Fibroblast of skin of left quadriceps (primary cell): ENCODE results near the gene ZNF576.
A peak's percentile ranks its signal among the peaks of the same experiment; 100 is the strongest.
"Not testable (repeated sequence)": the region's sequence is repeated elsewhere in the genome, so short reads cannot be mapped to it uniquely, and the experiment has no call there.

Experiments
- DNase-seq, 2 experiments: peaks; one replicate each; pipeline ENCODE4 v3.0.0-alpha.2; 2013; ENCODE audit warnings: low read depth in 2 of 2

Gene ZNF576

DNA sequence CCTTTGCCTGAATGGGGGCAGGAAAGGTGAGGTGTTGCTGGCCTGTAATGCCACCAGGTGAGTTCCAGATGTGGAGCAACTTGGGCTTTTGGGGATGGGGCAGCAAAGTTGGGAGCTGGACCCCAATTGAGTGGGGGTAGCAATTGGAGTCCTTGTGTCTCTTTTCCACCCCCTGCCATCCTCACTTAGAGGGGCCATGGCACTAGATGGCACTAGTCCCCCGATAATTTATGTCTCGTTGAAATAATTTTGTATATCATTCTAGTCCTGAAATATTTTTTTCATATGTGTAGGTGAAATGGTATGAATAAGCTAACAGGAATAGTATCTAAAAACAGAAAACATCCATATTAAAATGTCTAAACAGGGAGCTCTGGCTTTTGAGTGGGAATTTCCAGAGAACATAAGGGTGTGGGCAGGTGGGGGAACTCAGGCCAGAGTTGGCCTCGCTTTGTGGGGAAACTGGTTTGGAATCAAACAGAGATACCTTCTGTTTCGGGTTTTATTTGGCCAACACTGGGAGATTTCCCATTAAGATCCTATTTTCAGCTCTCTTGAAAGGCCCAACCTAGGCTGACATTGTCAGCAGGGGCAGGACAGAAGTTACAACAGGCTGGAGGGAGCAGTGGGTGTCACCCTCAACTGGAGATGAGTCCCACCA is 3.4 kb downstream of the ZNF576 start:
- DNase-seq: no peak

DNA sequence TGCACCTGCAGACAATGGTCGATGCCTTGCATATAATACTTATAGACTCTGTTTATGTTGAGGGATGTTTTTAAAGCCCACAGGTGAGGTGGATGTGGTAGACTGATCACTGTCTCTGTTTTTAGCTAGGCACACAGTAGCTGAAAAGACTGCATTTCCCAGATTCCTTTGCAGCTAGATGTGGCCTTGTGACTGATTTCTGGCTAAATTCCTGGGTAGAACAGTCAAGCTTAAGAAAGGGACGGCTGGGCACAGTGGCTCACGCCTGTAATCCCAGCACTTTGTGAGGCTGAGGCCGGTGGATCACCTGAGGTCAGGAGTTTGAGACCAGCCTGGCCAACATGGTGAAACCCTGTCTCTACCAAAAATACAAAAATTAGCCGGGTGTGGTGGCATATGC is 3.9 kb downstream of the ZNF576 start:
- not testable (repeated sequence) for DNase-seq

DNA sequence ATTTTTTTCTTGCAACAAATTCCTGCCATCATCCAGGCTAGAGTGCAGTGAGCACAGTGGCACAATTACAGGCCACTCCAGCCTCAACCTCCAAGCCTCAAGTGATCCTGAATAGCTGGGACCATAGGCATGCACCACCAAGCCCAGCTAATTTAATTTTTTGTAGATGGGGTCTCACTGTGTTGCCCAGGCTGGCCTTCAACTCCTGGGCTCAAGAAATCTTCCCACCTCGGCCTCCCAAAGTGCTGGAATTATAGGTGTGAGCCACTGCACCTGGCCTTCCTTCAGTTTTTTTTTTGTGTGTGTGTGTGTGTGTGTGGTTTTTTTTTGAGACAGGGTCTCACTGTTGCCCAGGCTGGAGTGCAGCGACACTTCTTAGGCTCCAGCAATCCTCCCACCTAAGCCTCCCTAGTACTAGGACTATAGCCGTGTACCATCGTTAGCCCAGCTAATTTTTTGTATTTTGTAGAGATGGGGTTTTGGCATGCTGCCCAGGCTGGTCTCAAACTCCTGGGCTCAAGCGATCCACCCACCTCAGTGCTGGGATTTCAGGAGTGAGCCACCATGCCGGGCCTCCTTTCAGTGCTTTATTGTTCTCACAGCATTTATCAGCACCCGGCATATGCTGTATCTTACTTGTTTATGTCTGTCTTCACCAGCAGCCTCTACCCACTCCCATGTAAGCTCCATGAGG is 9.6 kb downstream of the ZNF576 start:
- DNase-seq: no peak

DNA sequence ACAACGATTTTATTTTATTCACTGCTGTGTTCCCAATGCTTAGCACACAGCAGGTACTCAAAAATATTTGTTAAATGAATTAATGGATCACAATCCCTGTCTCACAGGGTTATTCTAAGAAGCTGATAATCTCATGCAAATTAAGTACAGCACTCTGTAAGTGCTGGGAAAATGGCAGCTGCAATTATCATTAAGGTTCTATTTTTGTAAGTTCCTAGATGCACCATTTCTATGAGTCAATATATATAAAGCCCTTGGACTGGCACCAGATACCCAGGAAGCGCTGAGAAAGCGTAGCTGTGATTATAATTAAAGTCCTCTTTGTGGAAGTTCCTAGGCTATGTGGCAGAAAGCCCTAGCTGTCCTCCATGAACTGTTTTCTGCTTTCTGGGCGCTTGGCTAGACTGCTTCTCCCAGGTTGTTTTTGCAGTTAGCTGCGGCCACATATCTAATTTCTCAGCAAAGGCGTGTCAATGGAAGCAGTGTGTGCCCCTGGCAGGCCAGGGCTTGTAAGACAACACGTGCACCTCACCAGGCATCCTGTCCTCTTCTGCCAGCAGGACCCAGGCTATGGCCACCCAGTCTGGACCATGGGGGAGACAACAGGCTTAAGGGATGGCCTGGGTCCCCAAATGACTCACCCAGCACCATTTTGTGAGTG is 10.3 kb downstream of the ZNF576 start:
- no peak for DNase-seq

DNA sequence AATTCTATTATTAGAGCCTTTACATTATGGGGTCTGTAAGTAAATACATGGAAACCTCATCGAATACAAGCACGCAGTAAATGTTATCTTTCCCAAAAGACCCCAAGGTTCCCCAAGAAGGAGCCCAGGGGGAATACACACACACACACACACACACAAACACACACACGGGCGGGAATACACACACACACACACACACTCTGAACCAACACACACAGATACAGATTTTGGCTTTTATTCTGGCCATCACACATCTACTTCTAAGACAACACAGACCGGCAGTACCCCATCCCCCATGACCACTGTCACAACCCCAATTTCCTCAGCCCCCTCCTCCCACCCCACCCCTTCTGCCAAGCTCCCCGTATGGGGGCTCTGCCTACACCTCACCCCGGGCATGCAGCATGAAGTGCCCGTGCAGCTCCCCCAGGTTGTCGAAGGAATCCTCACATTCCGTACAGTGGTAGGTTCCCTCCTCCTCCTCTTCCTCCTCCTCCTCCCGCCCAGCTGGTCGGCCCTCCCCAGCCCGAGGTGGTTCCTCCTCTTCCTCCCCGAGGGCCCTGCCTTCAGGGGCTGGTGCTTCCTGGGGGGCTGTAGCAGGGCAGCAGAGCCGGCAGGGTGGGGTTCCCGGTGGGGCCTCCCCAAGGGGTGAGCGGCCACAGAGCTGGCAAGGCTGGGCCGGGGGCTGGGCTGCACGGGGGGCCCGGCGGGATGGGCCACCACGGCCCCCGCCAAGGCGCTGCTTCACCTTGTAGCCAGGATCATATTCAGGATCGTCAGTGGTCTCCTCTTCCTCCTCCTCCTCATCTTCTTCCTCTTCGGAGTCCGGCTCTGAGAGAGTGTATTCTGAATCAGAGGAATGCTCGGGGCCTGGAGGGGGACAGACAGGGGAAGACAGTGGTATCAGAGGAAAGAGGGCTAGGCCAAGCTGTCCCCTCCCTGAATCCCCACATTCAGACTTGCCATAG is 11.1 kb downstream of the ZNF576 start:
- DNase-seq: no peak

DNA sequence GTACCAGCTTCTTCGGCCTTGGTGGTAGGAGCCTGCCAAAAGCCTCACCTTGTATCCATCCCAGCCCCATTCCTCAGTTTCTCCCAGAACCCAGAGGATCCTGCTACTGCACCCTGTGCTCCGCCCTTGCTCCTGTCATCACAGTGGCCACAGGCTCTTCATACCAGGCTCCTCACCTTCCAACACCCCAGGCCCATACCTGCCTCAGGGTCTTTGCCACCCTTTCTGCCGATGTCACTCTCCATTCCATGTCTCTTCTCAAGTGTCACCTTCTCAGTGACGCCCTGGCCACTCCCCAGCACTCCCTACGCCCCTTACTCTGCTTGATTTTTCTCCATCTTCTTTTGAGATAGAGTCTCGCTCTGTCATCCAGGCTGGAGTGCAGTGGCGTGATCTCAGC is 13.5 kb downstream of the ZNF576 start:
- no peak for DNase-seq

DNA sequence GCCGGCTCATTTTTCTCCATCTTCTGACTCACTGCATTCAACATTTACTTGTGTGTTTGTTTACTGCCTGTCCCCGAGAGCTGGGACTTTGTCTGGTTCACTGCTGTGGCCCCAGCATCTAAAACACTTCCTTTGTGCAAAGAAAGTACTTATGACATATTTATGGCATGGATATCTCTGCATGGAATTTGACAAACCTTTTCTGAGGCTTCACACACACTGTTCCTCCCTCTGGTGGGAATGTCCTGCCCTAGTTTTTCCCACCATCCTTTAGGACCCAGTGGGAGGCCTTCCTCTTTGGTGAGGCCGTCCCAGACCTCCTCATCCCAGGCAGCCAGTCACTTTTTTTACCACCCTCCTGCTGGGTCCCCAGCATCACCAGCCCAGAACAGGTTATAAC is 14.1 kb downstream of the ZNF576 start:
- DNase-seq: no peak

DNA sequence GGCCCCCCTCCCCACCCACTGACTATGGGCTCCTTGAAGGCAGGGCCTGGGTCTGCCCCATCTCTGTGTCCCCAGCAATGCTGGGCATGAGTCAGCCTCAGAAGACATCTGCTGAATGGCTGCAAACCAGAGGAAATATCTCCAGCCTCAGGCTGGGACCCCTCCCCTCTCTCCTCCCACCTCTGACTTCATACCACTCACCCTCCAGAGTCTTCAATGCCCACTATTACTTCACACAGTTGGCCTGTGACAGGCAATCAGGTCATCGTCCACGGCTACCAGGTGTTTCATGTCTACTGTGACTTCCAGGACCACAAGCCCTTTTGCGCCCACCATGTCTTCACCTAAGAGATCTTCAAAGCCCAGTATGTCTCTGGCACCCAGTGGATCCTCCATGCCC is 15.4 kb downstream of the ZNF576 start, which contains the start of gene SRRM5:
Gene SRRM5, plus strand, starts transcription at position 301 of the 400 bp plus-strand sequence. Its CDS starts 34 bp downstream, at position 335.
- no peak for DNase-seq

DNA sequence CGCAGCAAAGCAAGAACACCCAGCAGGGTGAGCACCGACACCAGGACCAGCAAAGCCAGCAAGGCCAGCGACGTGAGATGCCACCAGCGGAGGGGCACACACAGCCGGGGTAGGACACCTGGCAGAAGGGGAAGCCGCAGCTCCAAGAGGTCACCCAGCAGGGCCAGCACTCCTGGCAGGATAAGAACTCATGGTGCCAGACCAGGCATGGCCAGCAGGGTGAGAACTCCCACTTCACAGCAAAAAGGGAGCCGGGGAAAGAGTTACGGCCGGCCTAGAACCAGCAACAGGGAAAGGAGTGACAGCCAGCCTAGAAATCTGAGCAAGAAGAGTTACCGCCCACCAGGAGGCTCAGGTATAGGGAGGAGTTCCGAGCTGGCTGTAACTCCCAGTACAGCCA is 16.0 kb downstream of the ZNF576 start:
- DNase-seq: no peak

DNA sequence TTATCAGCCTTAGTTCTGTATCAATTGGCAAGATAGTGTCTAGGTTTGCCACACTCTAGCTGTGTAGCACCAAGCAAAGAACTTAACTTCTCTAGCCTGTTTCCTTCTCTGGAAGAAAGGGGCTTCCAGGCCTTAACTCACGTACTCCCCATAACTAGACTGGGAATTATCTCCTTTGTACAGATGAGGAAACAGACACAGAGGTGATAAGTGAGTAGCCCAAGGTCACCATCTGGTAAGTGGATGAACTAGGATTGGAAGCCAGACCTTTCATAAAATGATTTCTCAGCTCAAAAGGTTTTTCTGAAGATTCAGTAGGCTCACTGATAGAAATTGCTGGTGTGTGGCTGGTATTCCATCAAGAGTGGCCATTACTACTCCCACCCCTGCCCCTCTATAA is 19.9 kb downstream of the ZNF576 start:
- DNase-seq: no peak

DNA sequence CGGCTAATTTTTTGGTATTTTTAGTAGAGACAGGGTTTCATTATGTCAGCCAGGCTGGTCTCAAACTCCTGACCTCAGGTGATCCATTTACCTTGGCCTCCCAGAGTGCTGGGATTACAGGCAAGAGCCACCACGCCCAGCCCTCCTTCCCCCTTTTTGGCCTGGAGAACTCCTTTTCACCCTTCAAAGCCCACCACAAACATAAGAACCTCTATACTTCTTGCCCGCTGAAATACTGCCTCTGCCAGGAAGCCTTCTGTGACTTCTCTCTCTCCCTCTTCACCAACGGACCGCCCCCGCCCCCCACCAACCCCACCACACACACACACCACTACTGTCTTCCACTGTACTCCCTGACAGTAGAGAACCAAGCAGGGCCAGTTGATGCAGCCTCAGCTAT is 20.6 kb downstream of the ZNF576 start:
- DNase-seq: no peak

DNA sequence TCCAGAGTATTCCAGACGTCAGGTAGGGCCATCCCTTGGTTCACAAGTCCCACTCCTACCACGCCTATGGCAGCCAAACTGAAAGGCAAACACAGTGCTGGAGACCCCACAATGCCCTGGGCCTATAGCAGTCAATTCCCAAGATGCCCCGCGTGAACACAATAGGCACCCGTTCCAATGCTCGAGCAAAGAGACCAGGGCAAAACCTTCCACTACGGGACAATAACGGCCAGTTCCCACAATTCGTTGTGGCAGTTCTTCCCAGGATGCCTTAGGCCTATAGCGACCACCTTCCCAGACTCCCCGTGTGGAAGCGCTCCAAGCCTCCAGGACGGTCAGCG is 22.5 kb downstream of the ZNF576 start:
- no peak for DNase-seq

DNA sequence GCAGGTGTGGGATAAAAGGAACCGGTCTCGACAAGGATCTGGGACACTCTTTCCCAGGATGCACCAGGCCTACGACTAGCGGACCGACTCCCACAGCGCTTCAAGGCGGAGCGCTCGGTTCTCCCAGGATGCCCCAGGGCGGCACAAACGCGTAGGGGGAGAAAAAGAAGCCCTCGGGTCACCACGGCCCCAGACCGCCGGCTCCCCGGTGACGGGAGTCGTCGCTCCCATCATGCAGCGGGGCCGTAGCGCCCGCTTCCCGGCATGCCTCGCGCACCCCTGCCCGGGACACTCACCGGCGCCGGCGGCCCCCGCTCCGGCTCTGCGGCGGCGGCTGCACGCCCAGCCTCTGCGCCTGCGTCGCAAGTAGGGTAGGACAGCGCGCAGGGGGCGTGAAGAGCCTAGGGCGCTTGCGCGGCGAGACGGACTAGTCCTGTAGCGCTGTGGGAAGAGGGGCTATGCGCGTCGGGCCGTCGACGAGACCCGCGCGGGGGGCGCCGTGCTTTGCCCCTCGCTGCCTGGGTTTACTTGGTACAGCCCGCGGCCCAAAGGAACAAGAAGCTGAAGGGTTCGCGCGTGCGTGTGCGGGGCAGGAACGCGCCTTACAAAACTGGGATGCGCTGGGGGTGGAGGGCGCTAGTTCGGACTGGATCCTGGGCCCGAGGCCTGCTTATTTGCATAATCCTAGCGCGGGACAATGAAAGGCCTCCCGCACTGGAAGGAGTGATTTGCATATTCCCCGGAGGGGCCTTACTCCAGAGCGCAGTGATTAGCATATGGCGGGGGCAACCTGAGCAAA is 23.1 kb downstream of the ZNF576 start, which contains the start of gene ZNF428:
Gene ZNF428, minus strand, starts transcription at position 368 of the 799 bp plus-strand sequence. CDS start 5,325 bp downstream, outside the sequence.
- DNase-seq: peak; percentile 78 to 80

DNA sequence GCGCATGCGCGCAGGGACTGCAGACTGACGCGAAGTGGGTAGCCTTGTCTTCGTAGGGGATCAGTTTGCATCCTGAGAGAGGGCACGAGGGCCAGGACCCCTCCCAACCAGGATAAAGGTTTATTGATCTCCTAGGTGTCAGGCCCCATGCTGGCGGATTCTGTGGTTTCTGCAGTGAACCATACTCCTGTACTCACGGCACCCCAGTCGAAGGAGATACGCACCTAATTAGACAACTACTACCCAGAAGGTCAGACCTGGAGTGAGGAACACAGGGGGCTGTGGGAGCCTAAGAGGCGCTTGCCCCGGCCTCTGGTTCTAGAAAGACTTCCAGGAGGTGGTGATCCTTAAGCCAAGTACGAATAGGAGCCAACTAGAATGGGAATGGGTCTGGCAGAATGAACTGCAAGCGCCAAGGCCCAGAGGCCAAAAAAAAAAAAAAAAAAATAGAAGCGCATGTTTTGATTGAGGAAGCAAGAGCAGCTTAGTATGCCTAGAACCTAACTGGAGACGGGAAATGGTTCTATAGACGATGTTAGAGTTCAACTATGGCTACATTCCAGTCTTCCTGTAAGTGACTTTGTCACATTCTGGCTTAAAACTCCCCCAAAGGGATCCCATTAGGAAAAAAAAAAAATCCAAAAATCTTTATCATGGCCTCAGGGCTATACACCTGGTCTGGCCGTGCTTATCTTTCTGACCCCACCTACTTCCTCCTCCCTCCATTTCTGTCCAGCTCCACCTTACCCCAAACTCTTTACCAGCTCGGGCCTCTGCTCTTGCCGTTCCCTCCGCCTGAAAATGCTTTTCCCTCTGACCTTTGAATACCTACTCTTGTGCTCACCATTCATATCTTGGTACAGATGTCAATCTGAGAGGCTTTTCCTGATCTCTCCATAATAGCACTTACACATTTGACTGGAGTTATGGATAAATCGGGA is 23.9 kb downstream of the ZNF576 start:
- no peak for DNase-seq

DNA sequence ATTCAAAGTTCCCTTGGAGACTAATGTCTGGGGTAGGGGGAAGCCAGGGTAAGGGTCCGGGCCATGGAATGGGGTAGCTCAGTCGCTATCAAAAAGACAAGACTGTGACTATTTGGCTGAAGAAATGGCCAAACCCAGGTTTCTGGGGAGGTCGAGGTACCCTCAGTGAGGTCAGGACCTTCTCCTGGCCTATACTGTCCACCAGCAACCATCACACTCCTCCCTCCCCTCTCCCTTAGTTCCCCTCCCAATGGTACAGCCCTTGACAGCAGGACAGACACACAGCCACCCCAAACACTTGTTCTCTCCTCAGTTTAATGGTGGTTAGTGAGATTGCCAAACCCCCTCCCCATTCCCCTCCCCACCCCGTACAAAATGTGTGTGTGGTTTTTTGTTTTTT is 25.7 kb downstream of the ZNF576 start:
- no peak for DNase-seq

DNA sequence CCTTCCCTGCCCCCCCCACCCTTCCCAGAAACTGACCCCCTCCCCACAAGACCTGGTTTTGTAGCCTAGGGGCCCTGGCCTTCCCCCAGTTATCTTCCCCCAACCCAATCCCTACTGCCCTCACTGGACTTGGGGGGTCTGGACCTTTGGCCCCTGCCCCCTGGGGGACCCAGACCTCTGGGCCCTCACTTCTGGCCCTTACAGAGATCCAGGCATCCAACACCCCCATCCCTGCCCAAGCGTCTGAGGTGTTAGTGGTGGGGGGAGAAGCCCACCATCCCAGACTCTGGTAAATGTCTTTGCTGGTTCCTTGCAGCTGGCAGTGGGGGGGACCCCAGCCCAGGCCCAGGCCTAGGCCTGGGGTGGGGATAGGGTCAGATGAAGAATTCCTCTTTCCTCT is 26.6 kb downstream of the ZNF576 start:
- no peak for DNase-seq

DNA sequence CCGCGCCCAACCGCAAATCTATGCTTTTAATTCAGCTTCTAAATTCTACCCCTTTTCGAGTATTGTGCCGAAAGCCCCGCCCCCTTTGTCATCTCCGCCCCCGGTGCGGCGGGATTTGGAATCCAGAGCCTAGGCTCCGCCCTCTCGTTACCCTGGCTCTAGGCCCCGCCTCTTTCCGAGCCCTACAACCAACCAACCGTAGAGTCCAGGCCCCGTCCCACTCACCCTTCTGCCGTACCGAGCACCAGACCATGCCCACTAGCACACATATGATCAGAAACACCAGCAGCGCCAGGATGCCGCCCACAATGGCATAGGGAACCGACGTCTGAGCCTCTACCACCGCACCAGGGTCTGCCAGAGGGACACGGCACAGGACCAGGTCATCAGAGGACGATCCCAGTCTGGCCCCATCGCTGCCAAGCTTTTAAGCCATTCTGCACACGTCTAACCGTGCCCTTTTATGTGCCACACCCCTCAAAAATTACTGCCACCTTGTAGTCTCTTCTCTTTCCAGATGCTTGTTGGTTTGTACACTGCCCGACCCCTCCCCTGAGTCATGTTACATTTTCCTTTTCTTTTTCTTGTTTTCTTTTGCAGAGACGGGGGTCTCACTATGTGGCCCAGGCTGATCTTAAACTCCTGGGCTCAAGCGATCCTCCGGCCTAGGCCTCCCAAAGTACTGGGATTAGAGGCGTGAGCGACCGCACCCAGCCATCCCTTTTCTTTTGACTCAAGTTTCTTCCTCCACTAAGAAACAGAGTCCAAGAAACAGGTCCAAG is 27.7 kb downstream of the ZNF576 start:
- no peak for DNase-seq

DNA sequence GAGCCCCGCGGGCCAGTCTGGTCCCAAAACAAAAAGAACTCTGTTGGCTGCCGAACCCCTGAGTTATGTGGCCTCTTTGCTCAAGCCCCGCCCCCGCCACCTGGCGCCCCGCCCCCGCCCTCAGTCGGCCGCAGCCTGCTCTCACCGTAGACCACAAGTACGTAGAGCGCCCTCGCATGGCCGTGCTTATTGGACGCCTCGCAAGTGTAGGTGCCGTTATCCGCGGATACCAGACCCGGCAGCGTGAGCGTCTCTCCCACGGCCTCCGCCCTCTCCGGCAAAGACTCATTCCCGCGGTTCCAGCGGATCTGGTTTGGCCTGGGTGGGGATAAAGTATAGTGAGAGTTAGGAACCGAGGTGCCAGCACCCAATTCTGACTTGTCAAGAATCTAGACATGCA is 28.5 kb downstream of the ZNF576 start:
- DNase-seq: no peak
